Hepatic stellate cell (primary cell): ENCODE data around the gene CERS4.
"Not testable (repeated sequence)": the region's sequence is repeated elsewhere in the genome, so short reads cannot be mapped to it uniquely, and the experiment has no call there.

Experiments used
- DNase-seq: peaks from one replicate; pipeline ENCODE4 v3.0.0; 2011; ENCODE audit warnings: low spot score

The CERS4 gene

GRCh38 chr19:8208922-8209461, at the start of gene CERS4:
CERS4 (plus strand) TSS chr19:8209370; CDS start chr19:8251077, 41,707 bp downstream.
- DNase-seq, result no peak

- DNase-seq, result no peak
Measured at GRCh38 chr19:8161135-8161646, 48.0 kb upstream of the CERS4 start.

GRCh38 chr19:8163759-8164158, 45.4 kb upstream of the CERS4 start:
- DNase-seq, result no peak

GRCh38 chr19:8167985-8168384, 41.2 kb upstream of the CERS4 start:
- no peak for DNase-seq

- no peak for DNase-seq
Measured at GRCh38 chr19:8168537-8168936, 40.6 kb upstream of the CERS4 start.

GRCh38 chr19:8174706-8175105, 34.5 kb upstream of the CERS4 start:
- DNase-seq, result no peak

- no peak for DNase-seq
Measured at GRCh38 chr19:8180018-8180417, 29.2 kb upstream of the CERS4 start.

- no peak for DNase-seq
Measured at GRCh38 chr19:8184274-8184673, 24.9 kb upstream of the CERS4 start.

- no peak for DNase-seq
Measured at GRCh38 chr19:8185343-8186068, 23.7 kb upstream of the CERS4 start.

GRCh38 chr19:8192221-8192820, 16.8 kb upstream of the CERS4 start:
- DNase-seq, result no peak

- no peak for DNase-seq
Measured at GRCh38 chr19:8194528-8195267, 14.5 kb upstream of the CERS4 start.

GRCh38 chr19:8196271-8196927, 12.8 kb upstream of the CERS4 start:
- no peak for DNase-seq

- not testable (repeated sequence) for DNase-seq
Measured at GRCh38 chr19:8203288-8204120, 5.7 kb upstream of the CERS4 start.

GRCh38 chr19:8204961-8205360, 4.2 kb upstream of the CERS4 start:
- DNase-seq, result no peak

GRCh38 chr19:8206147-8207087, 2.8 kb upstream of the CERS4 start:
- DNase-seq, result no peak

- DNase-seq, result not testable (repeated sequence)
Measured at GRCh38 chr19:8207326-8207725, 1.8 kb upstream of the CERS4 start.

GRCh38 chr19:8208119-8208921, 850 bp upstream of the CERS4 start:
- DNase-seq, result no peak

GRCh38 chr19:8209462-8210378, 550 bp downstream of the CERS4 start:
- no peak for DNase-seq
